B cell (primary cell): ENCODE results near the gene CRB3.

Experiments
- CTCF ChIP-seq: fragments of 200-600 bp; IDR thresholded peaks from one replicate; pipeline ENCODE4 v1.8.0; 2022; ENCODE audit warnings: antibody characterized with exemption, mild to moderate bottlenecking
- EZH2 ChIP-seq: IDR thresholded peaks from 2 replicates; pipeline ENCODE4 v1.6.1; 2012; ENCODE audit warnings: borderline replicate concordance, low read depth, mild to moderate bottlenecking, moderate library complexity, low read length; ENCODE audit not compliant: insufficient read depth, poor library complexity, severe bottlenecking

- TF ChIP-seq CTCF (no peak), EZH2 (no peak)
Measured at GRCh38 chr19:6414793-6415590, 49.1 kb upstream of the CRB3 start.
